ENCODE measurements around the gene NFYC.

- TF ChIP-seq CTCF (IDR thresholded peaks at IDR 0.05) (no peak), POLR2A (IDR thresholded peaks at IDR 0.05; ENCODE audit: low read depth) (no peak)
These were observed 63.6 kb downstream of the NFYC start for GRCh38 chr1:40755067-40755466.
